MG63 (cell line): ENCODE data around the gene TMC3. TPM values are rescaled to one million over a fixed set of nuclear protein-coding genes. Genes with fewer than 3 reads are reported as not detected.

Experiments used
- DNase-seq: peaks from one replicate; pipeline ENCODE4 v3.0.0-alpha.2; 2020
- H3K27me3 ChIP-seq: fragments of 250-450 bp; sonication (Bioruptor Pico); 2 replicates; pipeline ENCODE4 v1.5.1; 2020; ENCODE audit warnings: mild to moderate bottlenecking, moderate library complexity
- H3K36me3 ChIP-seq: fragments of 250-450 bp; sonication (Bioruptor Pico); 2 replicates; pipeline ENCODE4 v1.5.1; 2020; ENCODE audit warnings: mild to moderate bottlenecking, moderate library complexity
- H3K4me3 ChIP-seq: fragments of 250-450 bp; sonication (Bioruptor Pico); 2 replicates; pipeline ENCODE4 v1.5.1; 2020; ENCODE audit warnings: mild to moderate bottlenecking, moderate library complexity
- H3K9me3 ChIP-seq: fragments of 250-450 bp; sonication (Bioruptor Pico); 2 replicates; pipeline ENCODE4 v1.5.1; 2020; ENCODE audit warnings: mild to moderate bottlenecking, moderate library complexity
- total RNA-seq: library from RNA; depleted of rRNA; stranded (reverse); fragments of >200 nt; shearing (Covaris generic); gene quantifications from 2 replicates; pipeline ENCODE4 v1.2.3, GENCODE V29; 2014; ENCODE audit warnings: low replicate concordance; rRNA removed

The TMC3 gene
- total RNA-seq, 1 experiment from 2014 or later, result not detected

DNA sequence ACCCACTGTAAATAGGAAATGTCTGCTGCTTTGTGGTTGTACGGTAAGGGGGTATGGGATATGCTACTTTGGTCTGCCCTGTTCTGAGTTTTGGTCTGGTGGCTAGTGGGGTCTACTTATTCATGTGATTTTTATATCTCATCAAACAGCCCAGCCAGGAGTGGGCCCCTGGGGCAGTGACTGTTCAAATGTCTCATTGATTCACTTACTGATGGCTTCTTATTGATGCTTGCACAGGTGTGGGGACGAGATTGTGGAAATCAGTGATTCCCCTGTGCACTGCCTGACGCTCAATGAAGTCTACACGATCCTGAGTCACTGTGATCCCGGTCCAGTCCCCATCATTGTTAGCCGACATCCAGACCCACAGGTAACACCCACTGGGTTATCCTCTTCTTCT, 88.6 kb downstream of the TMC3 start:
- Histone ChIP-seq H3K36me3 (no peaks in the 10 kb centered on the region), H3K9me3 (peaks cover 2% of the 10 kb centered on the region; the same call in 1 of the 2 replicates), H3K4me3 (no peak overlapping the region), H3K27me3 (no peaks in the 10 kb centered on the region)
- no peak for DNase-seq

DNA sequence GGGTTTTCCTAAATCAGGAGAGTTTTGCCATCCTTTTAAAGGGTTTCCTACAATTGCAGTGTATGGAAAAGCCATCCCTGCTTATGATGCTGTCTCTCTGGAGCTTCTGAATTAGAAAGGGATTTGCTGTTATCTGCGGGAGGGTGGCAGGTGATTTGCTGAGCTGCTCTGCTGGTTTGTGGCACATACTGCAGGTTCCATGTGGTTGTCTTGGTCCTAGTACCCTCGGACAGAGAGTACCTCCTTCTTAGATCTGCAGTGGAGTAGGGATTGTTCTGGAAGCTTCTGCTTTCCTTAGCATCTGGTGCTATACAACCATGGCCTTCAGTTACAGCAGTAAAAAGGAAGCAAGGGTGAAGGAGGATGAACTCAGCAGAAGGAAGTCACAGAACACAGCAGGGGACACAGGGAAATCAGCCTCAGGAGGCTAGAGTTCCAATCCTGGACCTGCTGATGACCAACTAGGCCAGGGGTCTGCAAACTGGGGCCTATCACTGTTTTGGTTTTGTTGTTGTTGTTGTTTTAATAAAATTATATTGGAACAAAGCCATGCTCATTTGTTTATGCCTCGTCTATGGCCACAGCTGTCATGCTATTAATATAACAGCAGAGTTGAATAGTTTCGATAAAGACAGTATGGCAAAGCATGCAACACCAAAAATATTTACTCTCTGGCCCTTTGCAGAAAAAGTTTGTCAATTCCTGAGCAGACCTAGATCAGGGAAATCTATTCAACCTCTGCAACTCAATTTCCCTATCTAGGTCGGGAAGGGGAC, 89.6 kb downstream of the TMC3 start:
- no peaks in the 10 kb centered on the region for H3K27me3 ChIP-seq
- no peak for DNase-seq

DNA sequence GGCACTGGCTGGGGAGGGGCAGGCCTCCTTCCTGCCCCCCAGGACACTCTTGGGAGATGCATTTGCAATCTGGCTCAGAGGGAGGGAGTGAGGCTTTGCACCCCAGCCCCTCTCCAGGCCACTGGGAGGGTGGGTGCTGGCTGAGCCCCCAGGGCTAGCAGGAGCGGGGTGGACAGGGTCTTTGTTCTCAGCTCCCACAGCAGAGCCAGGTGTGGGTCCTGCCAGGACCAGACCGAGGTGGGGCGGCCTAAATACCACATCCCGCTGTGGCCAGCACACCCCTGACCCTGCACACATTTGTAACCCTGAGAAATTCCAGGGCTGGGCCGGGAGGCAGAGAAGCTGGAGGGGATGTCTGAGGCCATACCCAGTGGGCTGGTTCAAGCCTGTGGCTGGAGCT, 91.1 kb downstream of the TMC3 start:
- Histone ChIP-seq H3K36me3 (no peaks in the 10 kb centered on the region), H3K4me3 (no peak overlapping the region), H3K9me3 (no peaks in the 10 kb centered on the region), H3K27me3 (no peaks in the 10 kb centered on the region)
- DNase-seq, result no peak

More for the DNA sequence above, 89.6 kb downstream of the TMC3 start:
- no peak overlapping the region for H3K4me3 ChIP-seq
- H3K9me3 ChIP-seq, result peaks cover under 1% of the 10 kb centered on the region; the same call in 1 of the 2 replicates
- no peaks in the 10 kb centered on the region for H3K36me3 ChIP-seq

DNA sequence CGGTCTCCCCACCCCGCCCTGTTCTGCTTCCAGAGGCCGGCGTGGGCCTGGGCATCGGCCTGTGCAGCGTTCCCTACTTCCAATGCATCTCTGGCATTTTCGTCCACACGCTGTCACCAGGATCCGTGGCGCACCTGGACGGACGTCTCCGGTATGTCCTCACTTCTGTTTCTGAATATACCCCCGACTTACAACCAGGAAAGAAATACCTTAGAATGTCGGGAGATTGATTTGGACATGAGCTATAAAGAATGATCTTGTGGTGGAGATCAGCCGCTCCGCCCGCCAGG, 91.5 kb downstream of the TMC3 start:
- Histone ChIP-seq H3K36me3 (no peaks in the 10 kb centered on the region), H3K9me3 (no peaks in the 10 kb centered on the region), H3K27me3 (no peaks in the 10 kb centered on the region), H3K4me3 (no peak overlapping the region)
- no peak for DNase-seq

DNA sequence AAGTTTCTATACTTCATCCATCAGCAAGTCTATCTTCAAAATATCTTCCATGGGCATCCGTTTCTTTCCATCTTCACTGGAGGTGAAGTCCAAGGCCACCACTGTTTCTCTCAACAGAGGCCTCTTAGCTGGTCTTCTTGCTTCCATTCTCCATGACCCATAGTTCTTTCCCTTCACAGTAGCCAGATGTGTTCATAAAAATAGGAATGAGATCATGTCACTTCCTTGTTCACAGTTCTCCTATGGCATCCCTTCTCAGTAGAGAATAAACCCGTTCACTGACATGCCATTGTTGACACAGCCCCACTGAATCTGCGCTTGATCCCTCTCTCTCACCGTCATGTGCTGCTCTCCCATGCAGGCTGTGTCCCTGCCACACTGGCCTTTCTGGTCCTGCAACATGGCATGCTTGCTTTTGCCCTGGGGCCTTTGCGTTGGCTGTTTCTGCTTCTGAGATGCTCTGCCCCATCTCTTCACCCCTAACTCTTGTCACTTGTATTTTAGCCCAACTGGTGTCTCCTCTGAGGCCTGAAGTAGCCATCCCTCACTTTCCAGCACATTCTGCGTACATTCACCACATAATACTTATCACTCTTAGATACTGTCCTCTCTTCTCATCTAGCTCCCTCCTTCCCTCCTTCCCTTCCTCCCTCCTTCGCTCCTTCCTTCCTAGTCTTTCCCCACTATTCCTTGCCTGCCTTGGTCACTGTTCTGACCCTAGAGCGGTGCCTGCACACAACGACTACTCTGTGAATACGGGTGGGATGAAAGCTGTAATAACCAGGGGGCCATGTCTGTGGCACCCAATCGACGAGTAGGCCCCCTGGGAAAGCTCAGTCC, 92.0 kb downstream of the TMC3 start:
- DNase-seq, result no peak

DNA sequence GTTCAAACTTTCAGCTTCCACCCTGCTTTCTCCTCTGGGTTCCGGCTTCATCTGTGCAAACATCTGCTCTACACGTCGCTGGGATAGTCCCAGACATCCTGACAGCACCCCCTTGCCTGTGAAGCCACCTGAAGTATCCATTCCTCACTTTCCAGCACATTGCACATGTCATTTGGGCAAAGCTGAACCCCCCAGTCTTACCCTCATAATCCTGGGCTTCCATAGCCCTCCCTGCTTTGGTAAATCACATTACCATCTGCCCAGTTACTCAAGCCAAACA, 92.6 kb downstream of the TMC3 start:
- H3K36me3 ChIP-seq, result no peaks in the 10 kb centered on the region
- peaks cover 7% of the 10 kb centered on the region; the same call in 1 of the 2 replicates for H3K9me3 ChIP-seq
- DNase-seq, result no peak
- no peaks in the 10 kb centered on the region for H3K27me3 ChIP-seq
- no peak overlapping the region for H3K4me3 ChIP-seq

More for the DNA sequence above, 92.0 kb downstream of the TMC3 start:
- Histone ChIP-seq H3K27me3 (no peaks in the 10 kb centered on the region), H3K36me3 (no peaks in the 10 kb centered on the region), H3K9me3 (peaks cover 4% of the 10 kb centered on the region; the same call in 1 of the 2 replicates), H3K4me3 (no peak overlapping the region)

Other genes starting within 250 kb of the TMC3 start
- gene CFAP161, start 239.9 kb downstream of the TMC3 start, total RNA-seq, result not detected in 2 replicates
- gene IL16, start 177.3 kb downstream of the TMC3 start, total RNA-seq, result 0.10 and 2.3 TPM in 2 replicates
- gene STARD5, start 50.1 kb downstream of the TMC3 start, total RNA-seq, result 0.22 and 3.4 TPM in 2 replicates